Trophoblast cell (in vitro differentiated cells and primary cell): ENCODE results near the gene ZNF276.

Source experiments
- DNase-seq, 2 donors: peaks; one replicate each; pipeline ENCODE4 v3.0.0-alpha.2; 2016
- H2AFZ ChIP-seq: 2 replicates; pipeline ENCODE4 v1.6.1; 2013; ENCODE audit warnings: low read length, moderate library complexity, mild to moderate bottlenecking; ENCODE audit not compliant: insufficient read depth, poor library complexity
- H2AK5ac ChIP-seq: 2 replicates; pipeline ENCODE4 v1.6.1; 2013; ENCODE audit warnings: mild to moderate bottlenecking, low read length
- H2BK120ac ChIP-seq: 2 replicates; pipeline ENCODE4 v1.6.1; 2013; ENCODE audit warnings: low read length, mild to moderate bottlenecking, moderate library complexity; ENCODE audit not compliant: insufficient read depth, poor library complexity
- H2BK12ac ChIP-seq: 2 replicates; pipeline ENCODE4 v1.6.1; 2013; ENCODE audit warnings: mild to moderate bottlenecking, low read length, moderate library complexity
- H2BK5ac ChIP-seq: 2 replicates; pipeline ENCODE4 v1.6.1; 2013; ENCODE audit warnings: low read length, low read depth, moderate library complexity, mild to moderate bottlenecking; ENCODE audit not compliant: poor library complexity
- H3K14ac ChIP-seq: 2 replicates; pipeline ENCODE4 v1.6.1; 2013; ENCODE audit warnings: mild to moderate bottlenecking, low read length
- H3K18ac ChIP-seq: 2 replicates; pipeline ENCODE4 v1.6.1; 2013; ENCODE audit warnings: mild to moderate bottlenecking, low read length
- H3K23ac ChIP-seq: 2 replicates; pipeline ENCODE4 v1.6.1; 2013; ENCODE audit warnings: low read length
- H3K27ac ChIP-seq: 2 replicates; pipeline ENCODE4 v1.5.1; 2013; ENCODE audit warnings: low read depth, mild to moderate bottlenecking, inconsistent platforms, low read length, moderate library complexity
- H3K27me3 ChIP-seq: 2 replicates; pipeline ENCODE4 v1.6.1; 2013; ENCODE audit warnings: inconsistent platforms, mild to moderate bottlenecking, low read length, moderate library complexity; ENCODE audit not compliant: insufficient read depth
- H3K36me3 ChIP-seq, 2 experiments: 1 replicate in 1 of 2; 2 replicates in 1 of 2; pipeline ENCODE4 v1.6.1; 2013; ENCODE audit warnings: low read length in 2 of 2, mild to moderate bottlenecking in 2 of 2, moderate library complexity in 1 of 2; ENCODE audit not compliant: insufficient read depth in 2 of 2, control insufficient read depth in 1 of 2
- H3K4ac ChIP-seq: 2 replicates; pipeline ENCODE4 v1.6.1; 2013; ENCODE audit warnings: low read depth, mild to moderate bottlenecking, low read length, moderate library complexity
- H3K4me1 ChIP-seq, 2 experiments: 1 replicate in 1 of 2; 2 replicates in 1 of 2; pipeline ENCODE4 v1.6.1; 2013; ENCODE audit warnings: low read length in 2 of 2, mild to moderate bottlenecking in 2 of 2, moderate library complexity in 1 of 2; ENCODE audit not compliant: insufficient read depth in 2 of 2, control insufficient read depth in 1 of 2
- H3K4me2 ChIP-seq: 2 replicates; pipeline ENCODE4 v1.6.1; 2013; ENCODE audit warnings: inconsistent platforms, mild to moderate bottlenecking, low read length, moderate library complexity
- H3K4me3 ChIP-seq: 2 replicates; pipeline ENCODE4 v1.5.1; 2013; ENCODE audit warnings: mild to moderate bottlenecking, low read depth, low read length, inconsistent platforms
- H3K79me1 ChIP-seq: one replicate; pipeline ENCODE4 v1.6.1; 2013; ENCODE audit warnings: low read length
- H3K79me2 ChIP-seq: 2 replicates; pipeline ENCODE4 v1.6.1; 2013; ENCODE audit warnings: low read length, mild to moderate bottlenecking; ENCODE audit not compliant: control insufficient read depth, insufficient read depth, poor library complexity
- H3K9ac ChIP-seq: 2 replicates; pipeline ENCODE4 v1.6.1; 2013; ENCODE audit warnings: mild to moderate bottlenecking, low read length
- H3K9me3 ChIP-seq: 2 replicates; pipeline ENCODE4 v1.6.1; 2013; ENCODE audit warnings: low read depth, mild to moderate bottlenecking, control low read depth, inconsistent platforms, low read length; ENCODE audit not compliant: insufficient read depth
- H4K12ac ChIP-seq: 2 replicates; pipeline ENCODE4 v1.6.1; 2013; ENCODE audit warnings: low read depth, mild to moderate bottlenecking, low read length, moderate library complexity
- H4K8ac ChIP-seq: 2 replicates; pipeline ENCODE4 v1.6.1; 2013; ENCODE audit warnings: low read depth, mild to moderate bottlenecking, low read length, moderate library complexity
- H4K91ac ChIP-seq: one replicate; pipeline ENCODE4 v1.6.1; 2013; ENCODE audit warnings: low read depth, mild to moderate bottlenecking, low read length, moderate library complexity
- WGBS: extraction: QIAGEN DNeasy Blood & Tissue Kit; methylation state at CpG from one replicate; pipeline ENCODE4 v1.1.7; 2013; ENCODE audit warnings: missing lambda C conversion rate; ENCODE audit not compliant: insufficient read length, insufficient coverage; ENCODE audit errors: extremely low coverage; 5-methylcytosine and 5-hydroxymethylcytosine counted together

ZNF276 gene

GRCh38 chr16:89700649-89701424 lies 20.5 kb upstream of the ZNF276 start:
- H3K14ac ChIP-seq = peak overlapping the region; percentile 57
- H4K8ac ChIP-seq = peak overlapping the region; percentile 63
- H3K79me1 ChIP-seq = peaks cover 11% of the 10 kb centered on the region
- H3K18ac ChIP-seq = peak overlapping the region; percentile 9
- no peaks in the 10 kb centered on the region for H3K9me3 ChIP-seq
- H2BK5ac ChIP-seq = no peak overlapping the region
- H3K27ac ChIP-seq = peak overlapping the region; percentile 28
- peak overlapping the region; percentile 89 for H3K4me2 ChIP-seq
- H2AFZ ChIP-seq = peak overlapping the region; percentile 19
- H4K12ac ChIP-seq = peak overlapping the region; percentile 16
- WGBS = no CpG with 5 or more reads among the region's 78 CpGs
- peak overlapping the region; percentile 10 for H2BK120ac ChIP-seq
- peak overlapping the region; percentile 80 for H3K4me3 ChIP-seq
- H2BK12ac ChIP-seq = no peak overlapping the region
- peak; percentile 74 to 75 for DNase-seq
- peaks cover 20 to 23% of the 10 kb centered on the region in 2 experiments for H3K36me3 ChIP-seq
- H3K79me2 ChIP-seq = peaks cover 2% of the 10 kb centered on the region
- H3K9ac ChIP-seq = no peak overlapping the region
- no peaks in the 10 kb centered on the region for H3K27me3 ChIP-seq
- peak overlapping the region; percentile 61 for H2AK5ac ChIP-seq
- H3K4ac ChIP-seq = peak overlapping the region; percentile 1
- peaks cover 13 to 14% of the 10 kb centered on the region in 2 experiments for H3K4me1 ChIP-seq
- H4K91ac ChIP-seq = peak overlapping the region; percentile 53
- no peak overlapping the region for H3K23ac ChIP-seq

GRCh38 chr16:89701425-89702406 lies 19.6 kb upstream of the ZNF276 start, which contains the start of gene SPATA2L:
TSS of gene SPATA2L (minus strand) at chr16:89701705. CDS start at chr16:89701232, 473 bp downstream.
- no peak within 1 kb of the TSS for H3K9ac ChIP-seq
- H3K23ac ChIP-seq = no peak within 1 kb of the TSS
- H3K4ac ChIP-seq = peak within 1 kb of the TSS; percentile 1
- peak within 1 kb of the TSS; percentile 9 for H3K18ac ChIP-seq
- peaks cover 11% of the 10 kb centered on the region for H3K79me1 ChIP-seq
- H4K12ac ChIP-seq = peak within 1 kb of the TSS; percentile 16
- peak within 1 kb of the TSS; percentile 10 for H2BK120ac ChIP-seq
- H3K4me2 ChIP-seq = peak within 1 kb of the TSS; percentile 89
- peak within 1 kb of the TSS; percentile 61 for H2AK5ac ChIP-seq
- peak within 1 kb of the TSS; percentile 79 for H3K14ac ChIP-seq
- no peak within 1 kb of the TSS for H2BK5ac ChIP-seq
- H2AFZ ChIP-seq = peak within 1 kb of the TSS; percentile 99
- H3K27ac ChIP-seq = peak within 1 kb of the TSS; percentile 28
- H4K8ac ChIP-seq = peak within 1 kb of the TSS; percentile 71
- peaks cover 13 to 15% of the 10 kb centered on the region in 2 experiments for H3K36me3 ChIP-seq
- no CpG with 5 or more reads among the region's 97 CpGs for WGBS
- H2BK12ac ChIP-seq = no peak within 1 kb of the TSS
- peak; percentile 97 to 98 for DNase-seq
- H3K79me2 ChIP-seq = peaks cover 2% of the 10 kb centered on the region
- H3K4me3 ChIP-seq = peak within 1 kb of the TSS; percentile 84
- H3K4me1 ChIP-seq = peaks cover 13 to 14% of the 10 kb centered on the region in 2 experiments
- H3K9me3 ChIP-seq = no peaks in the 10 kb centered on the region
- H4K91ac ChIP-seq = peak within 1 kb of the TSS; percentile 53
- no peaks in the 10 kb centered on the region for H3K27me3 ChIP-seq

- H4K91ac ChIP-seq = no peak overlapping the region
- H3K4me2 ChIP-seq = no peak overlapping the region
- H3K36me3 ChIP-seq = no peaks in the 10 kb centered on the region
- H3K79me2 ChIP-seq = peaks cover 2% of the 10 kb centered on the region
- no peak overlapping the region for H2BK5ac ChIP-seq
- no peak overlapping the region for H3K27ac ChIP-seq
- H3K23ac ChIP-seq = no peak overlapping the region
- H3K18ac ChIP-seq = no peak overlapping the region
- H3K79me1 ChIP-seq = peaks cover 11% of the 10 kb centered on the region
- H2AFZ ChIP-seq = no peak overlapping the region
- no peak for DNase-seq
- H2BK120ac ChIP-seq = no peak overlapping the region
- H3K9ac ChIP-seq = no peak overlapping the region
- H3K9me3 ChIP-seq = no peaks in the 10 kb centered on the region
- H3K4ac ChIP-seq = no peak overlapping the region
- H2AK5ac ChIP-seq = no peak overlapping the region
- no peak overlapping the region for H3K14ac ChIP-seq
- no peak overlapping the region for H4K12ac ChIP-seq
- no CpG with 5 or more reads among the region's 13 CpGs for WGBS
- H3K4me3 ChIP-seq = no peak overlapping the region
- no peak overlapping the region for H2BK12ac ChIP-seq
- H4K8ac ChIP-seq = no peak overlapping the region
- H3K27me3 ChIP-seq = no peaks in the 10 kb centered on the region
- peaks cover 13 to 14% of the 10 kb centered on the region in 2 experiments for H3K4me1 ChIP-seq
These were observed 17.1 kb upstream of the ZNF276 start for GRCh38 chr16:89704281-89704680.

- Histone ChIP-seq H3K4me2 (no peak overlapping the region), H3K79me1 (peaks cover 11% of the 10 kb centered on the region), H3K27ac (no peak overlapping the region), H2AFZ (no peak overlapping the region), H3K36me3 (no peaks in the 10 kb centered on the region), H3K9ac (no peak overlapping the region), H3K79me2 (peaks cover 2% of the 10 kb centered on the region), H4K12ac (no peak overlapping the region), H3K23ac (no peak overlapping the region), H4K8ac (no peak overlapping the region), H3K9me3 (no peaks in the 10 kb centered on the region), H2BK12ac (no peak overlapping the region), H3K4me3 (no peak overlapping the region), H2BK120ac (no peak overlapping the region), H3K4me1 (peaks cover 9 to 11% of the 10 kb centered on the region in 2 experiments), H3K18ac (no peak overlapping the region), H3K14ac (no peak overlapping the region), H2BK5ac (no peak overlapping the region), H3K27me3 (no peaks in the 10 kb centered on the region), H2AK5ac (no peak overlapping the region), H3K4ac (no peak overlapping the region), H4K91ac (no peak overlapping the region)
- WGBS = no CpG with 5 or more reads among the region's 15 CpGs
- no peak for DNase-seq
These were observed 16.3 kb upstream of the ZNF276 start for GRCh38 chr16:89705006-89705405.
